ENCODE results near the gene POR. TPM values are rescaled to one million over a fixed set of nuclear protein-coding genes. Genes with fewer than 3 reads are reported as not detected.

Gene POR
- total and polyA plus RNA-seq, 2 of the 8 experiments (the other 6 are each of a cell fraction or from before 2014, with no cell fraction given), result 98.7 to 144 TPM

- Histone ChIP-seq H3K9me3 (ENCODE audit: insufficient read depth in 2 of 2, low read depth in 1 of 2, low read length in 1 of 2) (no peaks in the 10 kb centered on the region), H3K18ac (ENCODE audit: extremely low read depth, low read length) (no peak overlapping the region), H2BK15ac (ENCODE audit: low read length) (no peak overlapping the region), H3K56ac (replicated peaks; ENCODE audit: insufficient read length, low read depth, low read length) (no peak overlapping the region), H3K9ac (replicated peaks in 1 of 4; ENCODE audit: extremely low read depth in 1 of 4, low read depth in 3 of 4, low read length in 3 of 4) (no peak overlapping the region), H2BK120ac (replicated peaks; ENCODE audit: low read depth, low read length) (no peak overlapping the region), H2BK20ac (ENCODE audit: low read length) (no peak overlapping the region), H3K36me3 (ENCODE audit: control insufficient read depth in 2 of 4, insufficient read depth in 4 of 4, low read length in 3 of 4) (no peaks in the 10 kb centered on the region), H3K27me3 (replicated peaks in 1 of 4; ENCODE audit: control insufficient read depth in 3 of 4, extremely low read depth in 1 of 4, insufficient read depth in 3 of 4, low read length in 3 of 4) (no peaks in the 10 kb centered on the region), H2BK5ac (ENCODE audit: low read depth, low read length) (no peak overlapping the region), H3K23me2 (ENCODE audit: low read depth, low read length) (no peaks in the 10 kb centered on the region), H3K79me1 (ENCODE audit: low read depth, low read length) (no peaks in the 10 kb centered on the region), H2AK5ac (ENCODE audit: low read depth, low read length) (no peak overlapping the region), H3K4ac (replicated peaks; ENCODE audit: insufficient read length, low read depth, low read length) (no peak overlapping the region), H3K4me1 (replicated peaks in 1 of 4; ENCODE audit: control insufficient read depth in 3 of 4, insufficient read depth in 4 of 4, low read length in 3 of 4) (peaks cover 0 to 1% (median under 1%) of the 10 kb centered on the region in 4 experiments; a peak in 4 of 7 replicates), H4K91ac (replicated peaks; ENCODE audit: insufficient read length, low read length) (no peak overlapping the region), H3K27ac (ENCODE audit: low read depth, low read length) (no peak overlapping the region), H3K79me2 (ENCODE audit: control insufficient read depth in 1 of 2, insufficient read depth in 2 of 2, low read length in 2 of 2) (no peaks in the 10 kb centered on the region), H3K4me3 (ENCODE audit: extremely low read depth in 1 of 4, insufficient read depth in 2 of 4, low read depth in 3 of 4, low read length in 4 of 4) (no peak overlapping the region), H3K14ac (ENCODE audit: insufficient read length) (no peak overlapping the region), H4K5ac (ENCODE audit: insufficient read length, low read depth, low read length) (no peak overlapping the region), H3K4me2 (ENCODE audit: insufficient read depth in 1 of 2, low read depth in 2 of 2, low read length in 2 of 2) (no peak overlapping the region), H4K8ac (ENCODE audit: extremely low read depth, insufficient read depth, low read length) (no peak overlapping the region), H3K23ac (ENCODE audit: insufficient read length) (no peak overlapping the region), H4K20me1 (replicated peaks in 1 of 2; ENCODE audit: control insufficient read depth in 1 of 2, insufficient read depth in 2 of 2, low read length in 2 of 2) (no peaks in the 10 kb centered on the region), H2BK12ac (ENCODE audit: low read depth, low read length) (no peak overlapping the region), H2AFZ (ENCODE audit: low read length) (no peak overlapping the region)
- FAIRE-seq (no peak), DNase-seq (ENCODE audit: low read depth in 1 of 2, low spot score in 2 of 2) (no peak)
- TF ChIP-seq MAX (IDR thresholded peaks at IDR 0.05), result peak; percentile 43; the same call in 1 of the 2 replicates
- no peak for TF ChIP-seq CBX5 (IDR thresholded peaks at IDR 0.05; ENCODE audit: low read depth, low read length)
- no peak for TF ChIP-seq JUND (IDR thresholded peaks at IDR 0.05; ENCODE audit: low read length)
- no peak for TF ChIP-seq TBP (IDR thresholded peaks at IDR 0.05; ENCODE audit: low read depth, low read length)
- TF ChIP-seq SAP30 (IDR thresholded peaks at IDR 0.05; ENCODE audit: insufficient read depth, insufficient replicate concordance, low read length), result no peak
- TF ChIP-seq BACH1 (IDR thresholded peaks at IDR 0.05; ENCODE audit: low read length), result no peak
- ChIA-PET POLR2A (ENCODE audit: partially characterized antibody) (interaction anchor here (1.5 to 5.8 kb wide), 3 partner anchors 12 to 15 kb away, joined by 3 to 26 read pairs (median 23); partner anchors contain the start of gene POR), CTCF (ENCODE audit: partially characterized antibody) (interaction anchor here (1.1 kb wide), 2 partner anchors 14 to 119 kb away, joined by 3 to 4 read pairs; no protein-coding TSS in a partner anchor)
- WGBS, 2 experiments (ENCODE audit: extremely low coverage in 1 of 2, insufficient coverage in 1 of 2, insufficient read length in 1 of 2, insufficient replicate concordance in 2 of 2, low coverage in 1 of 2, low lambda C conversion rate in 2 of 2, missing lambda C conversion rate in 1 of 2), result 82% methylated on average over 8 of the region's 9 CpGs; no CpG with 5 or more reads in 1 of the 2 experiments
Measured at GRCh38 chr7:75900617-75901315, 14.2 kb upstream of the POR start.
